SK-N-SH (cell line): Measurements from ENCODE around the gene CD3G.

Experiments used
- CHD2 ChIP-seq: fragments of 150-350 bp; IDR thresholded peaks from 2 replicates; pipeline ENCODE4 v1.6.1; 2018; ENCODE audit warnings: low read length; ENCODE audit not compliant: partially characterized antibody
- CTCF ChIP-seq: fragments of 200-600 bp; sonication (generic); IDR thresholded peaks from 2 replicates; pipeline ENCODE4 v1.6.1; 2017; ENCODE audit warnings: antibody characterized with exemption, mild to moderate bottlenecking, moderate library complexity
- EP300 ChIP-seq, 2 experiments: IDR thresholded peaks; 2 replicates each; pipeline versions ENCODE4 v1.4.0 to v1.6.1; 2012; ENCODE audit warnings: borderline replicate concordance in 1 of 2, low read depth in 1 of 2, low read length in 1 of 2
- FOXJ3 ChIP-seq: sonication (generic); formaldehyde crosslinking; IDR thresholded peaks from 2 replicates; pipeline ENCODE4 v1.5.1; 2020; ENCODE audit warnings: mild to moderate bottlenecking, missing genetic modification reagents
- FOXM1 ChIP-seq: IDR thresholded peaks from 2 replicates; pipeline ENCODE4 v1.4.0; 2012; ENCODE audit warnings: low read depth, mild to moderate bottlenecking
- GATA2 ChIP-seq: sonication (generic); formaldehyde crosslinking; IDR thresholded peaks from 2 replicates; pipeline ENCODE4 v1.5.0; 2020; ENCODE audit warnings: mild to moderate bottlenecking, missing genetic modification reagents
- IRF3 ChIP-seq: fragments of 150-350 bp; IDR thresholded peaks from 2 replicates; pipeline ENCODE4 v1.6.1; 2016; ENCODE audit warnings: mild to moderate bottlenecking, low read depth, low read length
- PBX3 ChIP-seq: IDR thresholded peaks from 2 replicates; pipeline ENCODE4; 2012
- POLR2AphosphoS5 ChIP-seq: IDR thresholded peaks from 2 replicates; pipeline ENCODE4 v1.6.1; 2012; ENCODE audit warnings: low read depth, low read length
- REST ChIP-seq: IDR thresholded peaks from 2 replicates; pipeline ENCODE4 v1.6.1; 2012; ENCODE audit warnings: mild to moderate bottlenecking, low read depth, low read length, moderate library complexity
- SIN3A ChIP-seq: IDR thresholded peaks from 2 replicates; pipeline ENCODE4 v1.6.1; 2012; ENCODE audit warnings: low read depth, mild to moderate bottlenecking, low read length, moderate library complexity, borderline replicate concordance
- TAF1 ChIP-seq: IDR thresholded peaks from 2 replicates; pipeline ENCODE4 v1.6.1; 2012; ENCODE audit warnings: low read depth, mild to moderate bottlenecking, low read length, moderate library complexity, borderline replicate concordance

GRCh38 chr11:118334745-118335144 is 9.4 kb upstream of the CD3G start:
- no peak for TF ChIP-seq TAF1
- TF ChIP-seq CTCF, result no peak
- TF ChIP-seq PBX3, result no peak
- TF ChIP-seq CHD2, result no peak
- TF ChIP-seq EP300 (IDR thresholded peaks at IDR 0.05; ENCODE audit: borderline replicate concordance in 1 of 2, low read depth in 1 of 2, low read length in 1 of 2), result no peak
- no peak for TF ChIP-seq REST
- no peak for TF ChIP-seq IRF3
- no peak for TF ChIP-seq SIN3A
- TF ChIP-seq GATA2 (CRISPR knock-in tag), result no peak
- TF ChIP-seq POLR2AphosphoS5, result no peak
- no peak for TF ChIP-seq FOXJ3 (CRISPR knock-in tag)
- no peak for TF ChIP-seq FOXM1
